Endothelial cell (in vitro differentiated cells): Measurements from ENCODE around the gene CACNA2D3. TPM values are rescaled to one million over a fixed set of nuclear protein-coding genes. Genes with fewer than 3 reads are reported as not detected.

ENCODE experiments used
- DNase-seq: peaks from one replicate; pipeline ENCODE4 v3.0.0; 2021; ENCODE audit warnings: low spot score
- H3K27ac Mint-ChIP-seq: one replicate; pipeline ENCODE4 v1.8.0; 2021; ENCODE audit warnings: mixed read lengths, inconsistent platforms; ENCODE audit not compliant: unreplicated experiment
- H3K27me3 Mint-ChIP-seq: one replicate; pipeline ENCODE4 v1.8.0; 2021; ENCODE audit warnings: mild to moderate bottlenecking, moderate library complexity, mixed read lengths, inconsistent platforms; ENCODE audit not compliant: unreplicated experiment
- H3K36me3 Mint-ChIP-seq: one replicate; pipeline ENCODE4 v1.8.0; 2021; ENCODE audit warnings: mild to moderate bottlenecking, low read depth, mixed read lengths, inconsistent platforms; ENCODE audit not compliant: unreplicated experiment
- H3K4me1 Mint-ChIP-seq: one replicate; pipeline ENCODE4 v1.8.0; 2021; ENCODE audit warnings: mild to moderate bottlenecking, mixed read lengths, inconsistent platforms; ENCODE audit not compliant: unreplicated experiment
- H3K4me3 Mint-ChIP-seq: one replicate; pipeline ENCODE4 v1.8.0; 2021; ENCODE audit warnings: mild to moderate bottlenecking, mixed read lengths, inconsistent platforms; ENCODE audit not compliant: unreplicated experiment
- H3K9me3 Mint-ChIP-seq: one replicate; pipeline ENCODE4 v1.8.0; 2021; ENCODE audit warnings: mixed read lengths, inconsistent platforms; ENCODE audit not compliant: unreplicated experiment
- CTCF ChIP-seq: fragments of 200-600 bp; sonication (generic); IDR thresholded peaks from one replicate; pipeline ENCODE4 v1.5.0; 2021; ENCODE audit warnings: antibody characterized with exemption; ENCODE audit not compliant: unreplicated experiment
- total RNA-seq: library from RNA; stranded (reverse); fragmentation: NEBNext Ultra II Directional; extraction: Animal tissue kit (Norgen Biotek cat#: 25700); gene quantifications from one replicate; pipeline ENCODE4 v1.2.1, GENCODE V29; 2021; ENCODE audit not compliant: unreplicated experiment

Gene CACNA2D3
- total RNA-seq, 1 donor from 2014 or later: 0.46 TPM

GRCh38 chr3:54366007-54366750, 243.8 kb downstream of the CACNA2D3 start:
- Mint-ChIP-seq H3K36me3 (no peaks in the 10 kb centered on the region), H3K27me3 (peaks cover 3% of the 10 kb centered on the region), H3K4me3 (no peak overlapping the region), H3K27ac (no peak overlapping the region), H3K9me3 (no peaks in the 10 kb centered on the region), H3K4me1 (no peaks in the 10 kb centered on the region)
- no peak for TF ChIP-seq CTCF
- no peak for DNase-seq

DNA sequence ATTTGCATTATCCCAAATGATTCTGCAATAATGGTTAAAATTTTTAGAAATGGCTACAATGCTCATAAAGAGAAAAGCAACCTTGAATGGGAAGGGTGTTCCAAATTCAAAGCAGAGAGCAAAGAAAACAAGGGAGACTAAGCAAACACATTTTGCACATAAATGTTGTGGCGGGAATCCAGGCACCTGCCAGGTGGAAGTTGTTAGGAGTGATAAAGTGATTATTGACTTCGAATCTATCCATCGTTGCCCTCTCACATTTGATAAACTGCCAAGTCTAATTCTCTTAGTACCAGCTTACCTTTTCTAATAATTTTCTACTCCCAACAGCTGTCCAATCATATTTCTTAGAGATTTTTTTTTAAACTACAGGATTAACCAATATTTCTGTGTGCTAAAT, 244.5 kb downstream of the CACNA2D3 start:
- Mint-ChIP-seq H3K27ac (no peak overlapping the region), H3K36me3 (no peaks in the 10 kb centered on the region), H3K27me3 (peaks cover 3% of the 10 kb centered on the region), H3K9me3 (no peaks in the 10 kb centered on the region), H3K4me3 (no peak overlapping the region), H3K4me1 (no peaks in the 10 kb centered on the region)
- no peak for DNase-seq
- TF ChIP-seq CTCF: no peak

DNA sequence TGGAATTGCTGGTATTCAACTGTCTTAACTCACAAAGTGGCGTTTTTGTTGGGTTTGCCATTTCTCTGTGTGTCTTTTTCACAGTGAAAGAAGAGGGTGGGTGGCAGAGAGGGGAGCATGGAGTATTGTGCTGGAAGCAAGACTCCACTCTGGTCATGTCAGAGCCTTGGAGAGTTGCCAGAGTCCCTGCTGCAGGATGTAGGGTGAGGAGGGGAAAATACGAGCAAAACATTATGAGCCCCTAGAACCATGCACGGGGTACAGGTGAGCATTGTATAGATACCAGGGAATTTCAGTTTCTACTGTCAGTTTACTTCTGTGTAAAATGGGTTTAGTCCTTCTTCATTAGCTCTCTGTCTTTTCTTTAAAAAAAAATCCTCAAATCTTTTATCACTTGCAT, 249.9 kb downstream of the CACNA2D3 start:
- Mint-ChIP-seq H3K4me1 (no peaks in the 10 kb centered on the region), H3K4me3 (no peak overlapping the region), H3K36me3 (no peaks in the 10 kb centered on the region), H3K9me3 (no peaks in the 10 kb centered on the region), H3K27ac (no peak overlapping the region), H3K27me3 (no peaks in the 10 kb centered on the region)
- DNase-seq: no peak
- no peak for TF ChIP-seq CTCF

- Mint-ChIP-seq H3K27me3 (no peaks in the 10 kb centered on the region), H3K9me3 (no peaks in the 10 kb centered on the region), H3K27ac (no peak overlapping the region), H3K4me3 (no peak overlapping the region), H3K4me1 (no peaks in the 10 kb centered on the region), H3K36me3 (no peaks in the 10 kb centered on the region)
- peak; percentile 62 for TF ChIP-seq CTCF
- peak; percentile 39 for DNase-seq
Observed at GRCh38 chr3:54374214-54374852, 252.0 kb downstream of the CACNA2D3 start.

DNA sequence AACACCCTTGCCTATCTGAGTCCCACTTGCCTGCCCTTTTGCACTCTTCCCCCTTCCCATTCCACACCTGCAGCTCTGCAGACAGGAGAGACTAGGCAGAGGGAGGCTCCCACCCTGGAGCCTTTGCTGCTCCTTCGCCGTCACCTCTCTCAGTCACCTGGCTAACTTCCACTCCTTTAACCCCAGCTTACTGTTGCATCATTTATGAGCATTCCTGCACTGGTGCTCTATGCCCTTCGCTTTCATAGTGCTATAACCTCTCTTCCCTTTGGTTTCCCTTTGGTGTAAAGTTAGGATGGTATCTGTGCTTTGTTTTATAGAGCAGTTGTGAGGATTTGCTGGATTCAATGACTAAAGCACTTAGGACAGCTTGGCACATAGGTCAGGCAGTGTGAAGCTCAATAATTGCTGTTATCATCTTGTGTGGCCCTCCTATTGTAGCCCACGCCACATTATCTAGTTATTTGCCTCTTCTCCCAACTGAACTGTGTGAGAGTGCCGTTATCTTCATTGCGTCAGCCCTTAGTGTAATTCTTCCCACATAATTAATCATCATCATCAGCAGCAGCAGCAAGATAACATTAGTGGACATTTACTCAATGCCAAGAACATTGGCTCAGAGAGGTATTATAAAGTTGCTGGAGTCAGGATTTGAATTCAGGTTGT, 253.9 kb downstream of the CACNA2D3 start:
- H3K27ac Mint-ChIP-seq: no peak overlapping the region

More for the DNA sequence above, 253.9 kb downstream of the CACNA2D3 start:
- Mint-ChIP-seq H3K36me3 (no peaks in the 10 kb centered on the region), H3K4me3 (no peak overlapping the region), H3K27me3 (no peaks in the 10 kb centered on the region), H3K4me1 (no peaks in the 10 kb centered on the region), H3K9me3 (no peaks in the 10 kb centered on the region)
- no peak for DNase-seq
- no peak for TF ChIP-seq CTCF
